NCI-H187 (cell line): Measurements from ENCODE around the gene SETBP1.

ENCODE experiments used
- DNase-seq, 2 experiments: peaks; one replicate each; lab custom pipeline; 2025; lab: John Stamatoyannopoulos, UW

The SETBP1 gene

GRCh38 chr18:44841752-44842587, 161.3 kb downstream of the SETBP1 start:
- no peak for DNase-seq

GRCh38 chr18:44842588-44843412, 162.1 kb downstream of the SETBP1 start:
- no peak for DNase-seq

GRCh38 chr18:44844486-44844885, 163.8 kb downstream of the SETBP1 start:
- no peak for DNase-seq

GRCh38 chr18:44846450-44846849, 165.8 kb downstream of the SETBP1 start:
- no peak for DNase-seq

DNA sequence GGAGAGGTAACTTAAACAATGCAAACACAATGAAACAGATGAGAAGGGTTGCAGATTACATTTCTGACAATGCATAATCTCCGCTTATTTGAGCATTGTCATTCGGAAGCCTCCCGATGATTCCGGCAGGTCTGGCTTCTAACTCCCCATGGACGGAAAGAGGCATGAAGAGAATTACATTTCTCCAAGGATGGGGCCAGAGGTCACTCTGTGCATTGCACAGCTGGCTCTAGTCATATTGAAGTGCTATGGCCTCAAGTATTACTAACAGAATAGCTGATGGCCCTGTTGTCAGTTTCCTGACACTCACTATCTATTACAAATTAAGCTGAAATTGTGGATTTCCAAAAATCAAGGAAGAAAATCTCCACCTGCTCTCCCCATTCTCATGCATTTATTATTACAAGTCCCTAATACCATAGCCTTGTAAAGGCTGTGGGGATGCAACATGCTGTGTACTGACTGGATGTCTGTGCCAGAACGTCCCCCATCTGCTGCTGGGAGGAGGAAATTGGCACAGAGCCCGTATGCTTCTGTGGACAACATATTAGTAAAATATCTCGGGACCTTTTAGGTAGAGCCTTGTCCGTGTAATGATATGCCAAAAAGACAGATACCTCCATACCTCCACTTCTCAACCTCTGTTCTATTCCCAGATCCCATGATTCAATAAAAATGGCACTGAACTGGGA, 168.1 kb downstream of the SETBP1 start:
- no peak for DNase-seq

DNA sequence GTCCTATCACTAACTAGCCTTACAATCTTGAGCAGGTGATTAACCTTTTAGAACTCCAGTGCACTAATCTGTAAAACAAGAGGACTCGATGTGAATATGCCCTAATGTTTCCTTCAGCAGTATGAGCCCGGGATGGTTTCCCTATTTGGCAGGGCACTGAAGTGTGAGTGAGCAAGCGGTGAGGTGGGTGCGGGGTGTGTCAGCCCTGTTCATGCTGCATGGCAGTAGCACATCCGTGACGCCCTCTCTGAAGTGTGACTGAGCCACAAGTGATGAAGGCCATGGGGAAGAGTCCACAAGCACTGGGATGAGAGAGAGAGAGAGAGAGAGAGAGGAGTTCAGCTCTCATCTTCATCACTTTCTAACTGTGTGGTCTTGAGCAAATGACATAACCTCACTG, 168.7 kb downstream of the SETBP1 start:
- no peak for DNase-seq

- DNase-seq: no peak
Observed at GRCh38 chr18:44850001-44850400, 169.3 kb downstream of the SETBP1 start.

DNA sequence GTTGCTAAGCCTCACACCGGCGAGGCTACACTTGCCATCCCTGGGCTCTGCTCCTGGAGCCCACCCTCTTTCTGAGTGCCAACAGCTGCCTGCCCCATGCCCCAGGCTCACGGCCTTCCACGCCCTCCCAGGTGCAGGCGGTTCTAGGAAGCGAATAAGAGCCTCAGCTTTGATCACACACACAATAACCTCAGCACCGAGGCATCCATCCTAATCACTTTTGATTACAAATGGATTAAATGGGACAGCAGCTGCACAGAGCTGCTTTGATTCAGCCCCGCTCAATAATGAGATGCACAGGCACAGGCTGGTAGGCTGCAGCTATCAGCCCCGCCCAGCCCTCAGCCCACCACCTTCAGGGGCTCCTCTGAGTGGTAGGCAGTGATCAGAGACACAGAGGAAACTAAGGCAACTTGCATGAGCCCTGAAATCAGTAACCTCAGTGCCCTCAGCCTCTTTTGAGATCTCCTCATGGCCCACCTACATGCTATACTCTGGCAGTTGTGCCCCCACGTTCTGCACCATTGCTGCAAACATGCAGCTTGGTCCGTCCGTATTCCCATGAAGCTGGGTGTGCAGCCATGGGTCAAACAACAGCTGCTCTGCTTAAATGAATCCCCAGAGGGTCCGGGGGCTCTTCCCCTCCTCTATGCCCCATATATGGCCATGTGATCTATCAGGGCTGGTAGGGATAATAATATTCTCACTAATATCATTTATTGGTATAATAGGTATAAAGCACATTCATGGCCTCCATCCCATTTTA, 171.4 kb downstream of the SETBP1 start:
- DNase-seq: peak in 1 of 2 experiments; percentile 37

GRCh38 chr18:44852818-44853217, 172.1 kb downstream of the SETBP1 start:
- peak in 1 of 2 experiments; percentile 21 for DNase-seq

DNA sequence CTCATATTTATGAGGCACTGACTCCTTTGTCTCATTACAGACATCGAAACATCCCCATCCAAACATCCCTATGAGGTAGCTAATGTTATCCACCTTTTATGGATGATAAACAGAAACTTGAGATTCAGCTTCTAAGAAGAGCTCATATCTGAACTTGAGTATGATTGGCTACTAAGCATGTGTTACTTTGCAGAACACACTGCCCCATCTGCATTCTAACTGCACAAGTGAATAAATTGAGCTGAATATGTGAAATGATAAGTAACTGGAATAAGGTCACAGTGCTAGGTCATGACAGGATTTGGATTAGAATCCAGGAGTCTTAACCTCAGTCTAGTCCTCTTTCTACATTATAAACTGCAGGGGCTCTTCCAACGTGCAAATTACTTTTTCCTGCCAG, 172.7 kb downstream of the SETBP1 start:
- no peak for DNase-seq

DNA sequence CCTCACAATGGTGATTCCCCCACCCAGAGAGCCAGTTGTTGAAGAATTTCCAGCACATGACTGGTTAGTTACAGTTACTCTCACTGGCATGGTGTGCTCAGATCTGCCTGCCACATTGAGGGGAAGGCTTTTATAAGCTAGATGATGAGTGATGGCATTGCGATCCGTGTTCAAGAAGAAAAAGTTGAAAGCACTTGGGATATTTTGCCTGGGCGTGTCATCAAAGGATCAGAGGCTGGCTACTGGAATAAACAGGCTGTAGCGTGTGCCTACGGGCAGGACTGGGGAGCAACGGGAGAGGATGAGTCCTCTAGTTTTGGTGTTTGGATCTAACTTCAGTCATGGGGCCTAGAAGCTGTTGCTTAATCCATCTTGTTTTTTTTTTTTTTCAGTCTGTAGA, 175.0 kb downstream of the SETBP1 start:
- DNase-seq: no peak

- DNase-seq: no peak
Observed at GRCh38 chr18:44856157-44856556, 175.5 kb downstream of the SETBP1 start.

DNA sequence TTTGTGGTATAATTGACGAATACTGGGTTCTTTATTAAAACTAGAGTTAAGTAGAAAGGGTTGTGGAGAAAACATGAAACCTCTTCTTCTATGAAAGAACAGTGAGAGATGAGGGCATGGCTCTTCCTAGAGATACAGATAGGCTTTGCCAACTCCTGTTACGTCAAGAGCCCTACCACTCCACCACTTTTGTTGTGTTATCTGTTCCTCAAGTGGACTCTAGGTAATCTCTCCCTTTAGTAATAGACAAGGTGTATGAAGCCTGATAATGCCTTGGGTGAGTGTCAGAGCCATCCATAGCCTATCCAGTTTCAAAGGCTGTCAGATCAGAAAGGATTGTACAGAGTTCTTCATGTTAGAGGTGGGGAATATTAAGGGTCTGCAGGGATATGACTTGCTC, 176.4 kb downstream of the SETBP1 start:
- DNase-seq: peak in 1 of 2 experiments; percentile 6

DNA sequence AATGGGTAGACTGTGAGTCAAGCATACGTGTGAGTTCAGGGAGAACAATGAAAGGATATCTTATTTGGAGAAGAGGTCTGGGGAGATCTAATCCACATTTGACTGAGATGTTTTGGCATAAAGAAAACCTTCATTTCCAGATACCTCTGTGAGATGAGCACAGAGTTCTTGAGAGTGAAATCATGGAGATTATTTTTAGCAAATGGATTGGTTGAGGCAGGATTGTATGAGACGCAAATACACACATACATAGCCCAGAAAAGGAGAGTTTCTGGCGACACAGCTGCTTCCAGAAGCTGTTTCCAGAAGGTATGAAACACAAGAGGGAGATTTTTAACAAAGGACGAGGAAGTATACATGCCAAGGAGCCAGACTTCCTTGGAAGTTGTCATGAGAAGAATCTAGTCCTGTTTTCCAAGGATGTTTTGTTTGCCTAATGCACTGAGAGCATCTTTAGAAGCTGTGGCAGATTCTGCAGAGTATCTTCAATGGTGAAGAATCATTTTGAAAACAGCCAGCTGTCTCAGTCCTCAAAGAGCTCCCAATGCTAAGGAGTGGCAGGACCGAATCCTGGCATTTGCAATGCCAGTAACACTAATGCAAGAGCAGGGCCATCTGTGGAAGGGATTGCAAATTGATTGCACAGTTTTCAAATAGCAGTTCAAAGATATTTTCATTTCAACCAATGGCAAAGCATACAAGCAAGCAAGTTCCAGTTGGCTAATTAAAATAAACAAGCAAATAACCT, 177.2 kb downstream of the SETBP1 start:
- DNase-seq: no peak

DNA sequence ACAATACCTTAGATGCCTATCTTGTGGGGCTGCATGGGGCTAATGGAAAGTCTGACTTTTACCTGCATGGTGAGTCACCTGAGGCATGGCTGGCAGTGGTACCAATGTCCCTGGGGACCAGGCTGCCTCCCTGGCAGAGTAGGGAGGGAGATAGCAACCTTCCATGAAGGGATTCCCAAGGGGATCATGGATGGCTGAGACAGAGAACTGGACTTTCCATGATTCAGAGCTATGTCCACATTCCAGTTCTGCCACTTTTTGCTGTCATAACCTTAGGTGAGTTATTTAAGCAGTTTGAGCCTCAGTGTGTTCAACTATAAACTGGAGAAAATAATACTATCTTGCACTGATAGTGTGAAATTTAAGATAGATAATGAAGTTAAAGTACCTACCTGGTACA, 178.6 kb downstream of the SETBP1 start:
- no peak for DNase-seq

DNA sequence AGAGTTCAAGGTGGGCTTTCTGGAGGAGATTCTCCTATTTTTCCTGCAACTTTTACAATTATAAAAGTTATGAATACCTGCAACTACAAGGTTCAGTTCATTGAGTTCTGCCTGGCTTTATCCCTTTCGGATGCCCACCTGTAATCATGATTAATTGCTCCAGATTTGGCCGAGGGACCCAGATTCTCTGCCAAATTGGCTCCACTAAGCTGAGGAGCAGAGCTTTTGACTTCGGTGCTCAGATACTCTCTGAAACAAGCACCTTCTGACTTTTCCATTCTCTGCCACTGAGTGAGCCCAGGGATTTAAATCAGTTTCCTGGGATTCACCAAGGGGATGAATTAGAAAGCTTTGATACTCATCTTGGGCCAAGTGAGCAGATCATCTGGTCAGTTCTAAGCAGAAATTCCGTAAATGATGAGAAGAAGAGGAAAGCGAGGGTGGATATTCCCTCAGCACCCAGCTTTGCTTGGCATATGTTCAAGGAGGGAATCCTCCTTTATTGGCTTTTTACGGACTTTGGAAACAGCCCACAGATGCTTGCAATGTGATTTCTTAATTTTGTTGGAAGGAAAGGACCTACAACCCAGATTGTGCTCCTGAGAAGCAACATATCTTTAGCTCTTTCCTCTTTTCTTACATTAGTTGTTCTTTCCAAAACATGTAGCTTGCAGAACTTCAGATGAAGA, 179.2 kb downstream of the SETBP1 start:
- no peak for DNase-seq

GRCh38 chr18:44862112-44862511, 181.4 kb downstream of the SETBP1 start:
- DNase-seq: no peak

DNA sequence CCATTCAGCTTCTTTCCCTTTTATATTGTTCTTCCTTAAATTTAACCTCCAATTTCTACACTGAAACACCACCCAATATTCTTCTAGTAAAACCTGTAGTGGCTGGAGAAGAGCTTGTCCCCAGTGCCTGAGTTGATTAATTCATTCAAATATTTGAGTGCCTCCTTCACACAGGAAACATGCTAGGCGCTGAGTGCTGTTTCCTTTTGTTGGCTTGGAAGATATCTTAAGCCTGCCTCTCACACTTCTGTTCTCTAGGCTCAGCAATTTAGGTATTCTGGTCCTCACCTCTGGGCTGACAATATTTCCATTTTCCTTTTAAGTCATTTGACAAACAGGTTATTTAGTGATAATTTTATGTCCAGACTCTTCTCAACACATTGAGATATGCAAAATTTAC, 185.4 kb downstream of the SETBP1 start:
- no peak for DNase-seq

- no peak for DNase-seq
Observed at GRCh38 chr18:44869533-44869932, 188.8 kb downstream of the SETBP1 start.
